Retina (tissue), 1 donor: ENCODE results near the gene JAK1.

Source experiments
- DNase-seq: peaks from one replicate; pipeline ENCODE4 v3.0.0-alpha.2; 2016

The JAK1 gene

GRCh38 chr1:64979358-64979757, 13.0 kb upstream of the JAK1 start:
- DNase-seq: no peak

- DNase-seq: no peak
Observed at GRCh38 chr1:64976361-64976760, 10.0 kb upstream of the JAK1 start.

DNA sequence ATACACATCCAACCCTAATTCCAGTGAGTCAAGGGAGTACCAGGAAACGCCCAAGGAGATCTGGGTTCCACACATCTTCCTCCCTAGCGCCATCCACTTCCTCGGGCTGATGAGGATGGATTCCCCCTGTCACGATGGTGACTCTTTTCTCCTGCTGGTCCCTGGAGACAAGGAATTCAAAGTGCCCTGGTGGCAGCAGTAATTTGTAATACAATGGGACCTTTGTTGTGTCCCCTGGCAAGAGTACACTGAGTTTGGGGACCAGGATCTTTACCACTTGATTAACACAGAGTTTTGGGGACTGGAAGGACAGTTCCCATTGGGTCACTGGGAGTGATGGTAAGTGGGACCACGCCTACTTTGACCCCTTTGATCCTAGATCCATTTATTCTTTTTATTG, 9.4 kb upstream of the JAK1 start:
- DNase-seq: no peak

- DNase-seq: no peak
Observed at GRCh38 chr1:64975127-64975526, 8.8 kb upstream of the JAK1 start.

DNA sequence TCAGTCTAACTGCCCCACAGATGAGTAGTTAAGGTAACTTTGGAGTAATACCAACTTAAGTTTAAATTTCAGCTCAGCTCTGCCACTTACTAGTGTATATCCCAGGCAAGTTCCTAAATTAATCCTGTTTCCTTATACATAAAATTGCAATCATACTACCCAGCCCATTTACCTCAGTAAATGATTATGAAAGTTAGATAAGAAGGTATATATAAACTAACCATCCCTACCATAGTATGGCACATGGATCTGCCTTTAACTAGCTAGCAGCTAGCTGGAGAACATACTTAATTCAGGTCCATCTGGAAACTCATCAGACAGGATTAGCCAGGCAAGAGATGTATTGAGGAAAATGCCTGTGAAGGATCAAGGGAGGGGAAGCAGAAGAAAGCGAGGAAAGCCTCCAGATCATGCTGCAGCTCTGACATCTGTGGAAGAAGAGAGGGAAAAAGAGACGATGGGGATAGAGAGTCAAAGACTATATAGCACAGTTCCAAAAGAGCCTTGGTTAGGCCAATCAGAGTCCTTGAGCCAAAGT, 8.0 kb upstream of the JAK1 start:
- DNase-seq: no peak

- DNase-seq: no peak
Observed at GRCh38 chr1:64973061-64973647, 6.8 kb upstream of the JAK1 start.

GRCh38 chr1:64969305-64970046, 3.1 kb upstream of the JAK1 start:
- DNase-seq: no peak

GRCh38 chr1:64967381-64967780, 1.0 kb upstream of the JAK1 start:
- DNase-seq: no peak

- DNase-seq: peak; percentile 87
Observed at GRCh38 chr1:64965366-64966157, 787 bp downstream of the JAK1 start.

DNA sequence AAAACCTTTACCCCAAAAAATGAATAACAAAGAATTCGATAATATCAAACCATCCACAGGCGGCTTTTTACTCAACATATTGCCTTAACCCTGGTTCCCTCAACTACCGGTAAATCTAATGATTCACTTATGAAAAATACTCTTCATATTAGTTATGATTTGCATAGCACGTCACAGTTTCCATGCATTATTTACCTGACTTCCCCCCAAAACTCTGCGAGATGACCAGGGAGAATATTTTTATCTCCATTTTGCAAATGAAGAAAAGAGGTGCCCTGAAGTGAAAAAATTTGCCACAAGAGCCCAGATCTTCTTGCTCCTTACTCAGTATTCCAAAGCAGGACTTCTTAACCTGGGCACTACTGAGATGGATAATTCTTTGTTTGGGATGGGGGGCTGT, 2.9 kb downstream of the JAK1 start:
- no peak for DNase-seq

DNA sequence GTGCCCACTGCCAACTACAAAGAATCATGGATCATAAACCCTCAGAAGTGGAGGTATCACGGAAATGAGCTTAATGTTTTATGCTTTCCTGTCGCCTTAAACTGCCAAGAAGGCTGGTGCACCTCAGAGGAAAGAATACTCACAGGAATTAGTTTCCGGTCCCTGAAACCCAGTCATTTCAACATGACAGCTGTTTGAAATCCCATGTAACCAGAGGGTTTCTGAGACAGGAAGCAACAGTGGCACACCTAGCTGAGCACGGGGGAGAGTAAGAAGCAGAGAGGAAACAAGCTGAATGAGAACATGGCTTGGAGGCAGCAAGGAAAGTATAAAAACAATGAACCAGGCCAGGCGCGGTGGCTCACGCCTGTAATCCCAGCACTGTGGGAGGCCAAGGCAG, 3.9 kb downstream of the JAK1 start:
- no peak for DNase-seq

DNA sequence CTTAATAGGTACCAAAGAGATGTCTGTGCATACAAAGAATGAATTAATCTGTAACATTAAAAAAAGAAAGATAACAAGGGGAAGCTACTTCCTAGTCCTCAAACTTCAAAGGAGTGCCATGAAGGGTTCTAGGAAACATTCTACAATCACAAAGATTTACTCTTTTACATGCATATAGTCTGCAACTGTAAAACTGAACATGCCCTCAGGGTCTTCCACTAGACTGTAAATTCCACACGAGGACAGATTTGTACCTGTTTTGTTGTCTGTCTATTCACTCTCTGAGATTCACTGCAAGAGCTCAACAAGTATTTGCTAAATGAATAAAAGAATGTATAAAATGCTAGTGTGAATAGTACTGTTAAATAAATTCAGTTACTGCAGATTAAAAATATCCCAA, 4.4 kb downstream of the JAK1 start:
- DNase-seq: no peak

DNA sequence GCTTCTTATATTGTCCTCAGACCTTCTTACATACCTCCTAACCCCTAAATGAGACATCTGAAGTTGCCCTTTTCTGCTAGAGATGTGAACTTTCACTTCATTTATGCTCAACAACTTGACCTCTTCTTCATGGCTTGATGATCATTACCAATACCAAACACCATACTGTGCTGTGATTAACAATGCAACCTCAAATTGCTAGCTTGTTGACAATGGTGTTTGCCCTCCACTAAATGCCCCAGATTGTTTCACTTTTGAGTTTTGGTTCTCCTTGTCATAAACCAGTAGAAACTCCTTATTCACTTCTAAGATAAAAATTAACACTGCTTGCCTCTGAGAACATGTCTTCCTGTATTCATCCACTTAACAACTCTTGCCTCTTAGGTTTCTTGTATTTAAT, 5.6 kb downstream of the JAK1 start:
- DNase-seq: no peak

DNA sequence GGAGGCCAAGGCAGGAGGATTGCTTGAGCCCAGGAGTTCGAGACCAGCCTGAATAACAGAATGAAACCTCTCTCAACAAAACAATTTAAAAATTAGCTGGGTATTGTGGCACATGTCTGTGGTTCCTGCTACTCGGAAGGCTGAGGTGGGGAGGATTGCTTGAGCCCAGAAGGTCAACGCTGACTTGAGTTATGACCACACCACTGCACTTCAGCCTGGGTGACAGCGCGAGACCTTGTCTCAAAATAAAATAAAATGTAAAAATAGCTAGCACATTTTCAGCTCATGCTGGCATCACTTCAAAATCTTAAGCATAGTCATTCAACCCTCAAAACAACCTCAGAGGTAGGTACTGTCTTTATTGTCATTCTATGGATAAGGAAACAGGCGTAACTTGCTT, 6.4 kb downstream of the JAK1 start:
- DNase-seq: no peak

- DNase-seq: no peak
Observed at GRCh38 chr1:64956733-64957441, 9.5 kb downstream of the JAK1 start.

DNA sequence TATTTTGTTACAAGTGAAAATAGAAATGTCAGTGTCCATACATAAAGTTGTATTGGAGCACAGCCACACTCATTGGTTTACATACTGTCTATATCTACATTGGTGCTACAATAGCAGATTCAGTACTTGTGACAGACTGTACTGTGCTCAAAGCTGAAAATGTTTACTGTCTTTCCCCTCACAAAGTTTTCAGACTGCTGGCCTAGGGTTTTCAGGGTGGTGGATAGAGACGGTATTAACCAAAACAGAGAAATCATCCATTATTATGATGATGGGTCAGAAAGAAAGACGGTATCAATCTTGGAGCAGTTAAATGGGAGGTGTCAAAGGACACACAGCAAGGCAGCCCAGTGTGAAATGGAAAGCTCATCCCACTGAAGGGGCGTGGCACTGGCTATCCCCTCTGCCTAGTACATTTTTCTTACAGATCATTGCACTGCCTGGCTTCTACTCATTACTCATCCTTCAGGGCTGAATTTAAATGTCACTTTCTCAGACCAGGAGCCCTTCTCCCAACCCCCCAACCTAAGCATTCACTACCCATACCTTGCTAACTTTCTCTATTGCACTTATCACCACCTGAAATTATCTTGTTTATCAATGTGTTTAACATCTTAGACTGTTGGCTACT, 10.2 kb downstream of the JAK1 start:
- DNase-seq: no peak

- DNase-seq: no peak
Observed at GRCh38 chr1:64955097-64956009, 11.0 kb downstream of the JAK1 start.

GRCh38 chr1:64953241-64953640, 13.1 kb downstream of the JAK1 start:
- no peak for DNase-seq

DNA sequence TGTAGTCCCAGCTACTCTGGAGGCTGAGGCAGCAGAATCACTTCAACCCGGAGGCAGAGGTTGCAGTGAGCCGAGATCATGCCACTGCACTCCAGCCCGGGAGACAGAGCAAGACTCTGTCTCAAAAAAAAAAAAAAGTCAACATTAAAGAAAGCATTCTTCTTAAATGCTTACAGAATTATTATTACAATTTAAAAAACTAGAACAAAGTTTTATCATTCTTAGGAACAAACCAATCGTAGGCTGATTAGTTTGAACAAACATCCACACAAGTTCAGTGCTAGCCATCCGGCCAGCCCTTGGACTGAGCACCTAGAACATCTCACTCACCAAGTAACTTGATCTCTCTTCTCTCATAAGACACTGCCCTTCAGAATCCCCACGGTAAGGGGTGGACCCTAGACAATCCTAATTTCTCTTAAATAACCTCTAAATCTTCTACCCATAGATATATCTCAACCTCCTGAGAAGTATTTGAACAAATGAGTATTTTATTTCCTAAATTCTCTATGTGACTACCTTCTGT, 16.0 kb downstream of the JAK1 start:
- no peak for DNase-seq

GRCh38 chr1:64948905-64949833, 17.2 kb downstream of the JAK1 start:
- DNase-seq: no peak
